Testis (tissue), 2 donors: Measurements from ENCODE around the gene CD58.

Source experiments
- CTCF ChIP-seq, 3 experiments: fragments of 450-650 bp in 2 of 3; fragments of 200-600 bp in 1 of 3; sonication (generic) in 1 of 3; IDR thresholded peaks; one replicate each; pipeline ENCODE4 v1.5.1; 2016 to 2019; ENCODE audit warnings: antibody characterized with exemption in 3 of 3, mild to moderate bottlenecking in 2 of 3, moderate library complexity in 1 of 3
- POLR2A ChIP-seq: fragments of 450-650 bp; IDR thresholded peaks from one replicate; pipeline ENCODE4 v1.6.1; 2017; ENCODE audit warnings: antibody characterized with exemption, mild to moderate bottlenecking, moderate library complexity

GRCh38 chr1:116513956-116514355, 56.9 kb downstream of the CD58 start:
- TF ChIP-seq CTCF (IDR thresholded peaks at IDR 0.05): no peak
- TF ChIP-seq POLR2A: no peak
